ENCODE measurements around the gene PARD3B. TPM values are rescaled to one million over a fixed set of nuclear protein-coding genes. Genes with fewer than 3 reads are reported as not detected.

Gene PARD3B
- total RNA-seq, 4 donors from 2014 or later: 6.5 to 17.3 (median 12.7) TPM

GRCh38 chr2:205369813-205370212, 824.5 kb downstream of the PARD3B start:
- H3K4me3 ChIP-seq (ENCODE audit: low read depth, poor library complexity, severe bottlenecking): no peak overlapping the region
- no peak for TF ChIP-seq POLR2A (IDR thresholded peaks at IDR 0.05)
- TF ChIP-seq, protein P1, sequence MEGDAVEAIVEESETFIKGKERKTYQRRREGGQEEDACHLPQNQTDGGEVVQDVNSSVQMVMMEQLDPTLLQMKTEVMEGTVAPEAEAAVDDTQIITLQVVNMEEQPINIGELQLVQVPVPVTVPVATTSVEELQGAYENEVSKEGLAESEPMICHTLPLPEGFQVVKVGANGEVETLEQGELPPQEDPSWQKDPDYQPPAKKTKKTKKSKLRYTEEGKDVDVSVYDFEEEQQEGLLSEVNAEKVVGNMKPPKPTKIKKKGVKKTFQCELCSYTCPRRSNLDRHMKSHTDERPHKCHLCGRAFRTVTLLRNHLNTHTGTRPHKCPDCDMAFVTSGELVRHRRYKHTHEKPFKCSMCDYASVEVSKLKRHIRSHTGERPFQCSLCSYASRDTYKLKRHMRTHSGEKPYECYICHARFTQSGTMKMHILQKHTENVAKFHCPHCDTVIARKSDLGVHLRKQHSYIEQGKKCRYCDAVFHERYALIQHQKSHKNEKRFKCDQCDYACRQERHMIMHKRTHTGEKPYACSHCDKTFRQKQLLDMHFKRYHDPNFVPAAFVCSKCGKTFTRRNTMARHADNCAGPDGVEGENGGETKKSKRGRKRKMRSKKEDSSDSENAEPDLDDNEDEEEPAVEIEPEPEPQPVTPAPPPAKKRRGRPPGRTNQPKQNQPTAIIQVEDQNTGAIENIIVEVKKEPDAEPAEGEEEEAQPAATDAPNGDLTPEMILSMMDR (IDR thresholded peaks at IDR 0.05): no peak
- intact Hi-C loops (cut with DNase I; ENCODE audit: low total_unique reads): no loop called here
- DNase-seq (ENCODE audit: low spot score in 2 of 2): no peak
- WGBS, 2 donors: 47 to 48% methylated on average over 1 of the region's 1 CpG

GRCh38 chr2:205370726-205371125, 825.5 kb downstream of the PARD3B start:
- DNase-seq (ENCODE audit: low spot score in 2 of 2): no peak
- 96 to 98% methylated on average over 2 of the region's 2 CpGs for WGBS, 2 donors
- intact Hi-C loops (cut with DNase I; ENCODE audit: low total_unique reads): no loop called here
- H3K4me3 ChIP-seq (ENCODE audit: low read depth, poor library complexity, severe bottlenecking): no peak overlapping the region
- TF ChIP-seq, protein P1 (IDR thresholded peaks at IDR 0.05): no peak
- no peak for TF ChIP-seq POLR2A (IDR thresholded peaks at IDR 0.05)

- TF ChIP-seq, protein P1 (IDR thresholded peaks at IDR 0.05): no peak
- no peak for TF ChIP-seq POLR2A (IDR thresholded peaks at IDR 0.05)
- H3K4me3 ChIP-seq (ENCODE audit: low read depth, poor library complexity, severe bottlenecking): no peak overlapping the region
- DNase-seq (ENCODE audit: low spot score in 2 of 2): no peak
- intact Hi-C loops (cut with DNase I; ENCODE audit: low total_unique reads): no loop called here
Measured at GRCh38 chr2:205372141-205372540, 826.9 kb downstream of the PARD3B start.

DNA sequence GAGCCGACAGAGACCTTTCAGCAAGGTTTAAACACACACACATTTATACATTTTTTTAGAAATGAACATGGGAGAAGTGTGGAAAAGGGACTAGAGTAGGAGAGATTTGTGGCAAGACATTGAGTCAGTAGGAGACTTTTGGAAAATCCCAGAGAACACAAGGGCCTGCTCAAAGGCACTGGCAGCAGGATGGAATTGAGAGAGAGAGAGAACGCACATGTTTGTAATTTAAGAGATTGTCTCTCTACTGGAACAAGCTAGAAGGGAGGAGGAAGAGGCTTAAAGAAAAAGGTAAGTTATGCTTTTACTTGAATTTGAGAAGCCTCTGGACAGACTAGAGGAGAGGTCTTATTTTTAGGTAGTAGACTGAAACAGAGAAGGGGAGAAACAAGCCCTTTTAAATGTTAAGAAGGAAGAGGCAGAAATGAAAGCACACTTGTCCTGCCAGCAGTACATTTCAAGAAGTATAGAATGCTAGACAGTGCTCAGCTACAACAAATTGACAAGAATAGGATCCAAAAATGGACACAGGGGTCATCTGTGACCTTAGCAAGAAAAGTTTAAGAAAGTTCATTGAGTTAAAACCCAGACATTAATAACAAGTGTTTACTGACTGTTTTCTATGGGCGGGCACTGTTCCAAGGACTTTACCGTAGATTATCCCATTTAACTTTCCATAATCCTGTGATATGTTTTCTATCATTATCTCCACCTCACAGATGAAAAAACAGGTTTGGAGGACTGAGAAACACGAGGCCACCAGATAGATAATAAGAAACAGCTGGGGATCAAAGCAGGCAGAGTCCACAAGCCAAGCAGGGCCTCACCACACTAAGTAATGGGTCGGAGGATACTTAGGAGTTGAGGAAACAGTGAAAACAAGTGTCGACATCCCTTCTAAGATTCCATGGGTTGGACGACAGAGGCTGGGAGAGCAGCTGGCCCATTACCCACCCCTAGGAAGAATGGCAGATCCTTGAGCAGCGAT, 830.5 kb downstream of the PARD3B start:
- intact Hi-C loops (cut with DNase I; ENCODE audit: low total_unique reads): no loop called here
- 70 to 74% methylated on average over 9 of the region's 9 CpGs for WGBS, 2 donors
- no peak overlapping the region for H3K4me3 ChIP-seq (ENCODE audit: low read depth, poor library complexity, severe bottlenecking)
- TF ChIP-seq POLR2A (IDR thresholded peaks at IDR 0.05): no peak
- TF ChIP-seq, protein P1 (IDR thresholded peaks at IDR 0.05): no peak
- no peak for DNase-seq (ENCODE audit: low spot score in 2 of 2)

GRCh38 chr2:205377324-205377723, 832.0 kb downstream of the PARD3B start:
- intact Hi-C loops (cut with DNase I; ENCODE audit: low total_unique reads): no loop called here
- no peak for TF ChIP-seq POLR2A (IDR thresholded peaks at IDR 0.05)
- TF ChIP-seq, protein P1 (IDR thresholded peaks at IDR 0.05): no peak
- DNase-seq (ENCODE audit: low spot score in 2 of 2): no peak

More at GRCh38 chr2:205377324-205377723, 832.0 kb downstream of the PARD3B start:
- H3K4me3 ChIP-seq (ENCODE audit: low read depth, poor library complexity, severe bottlenecking): no peak overlapping the region

Data from lower leg skin (tissue), 4 donors.